NCI-H226 (cell line): Measurements from ENCODE around the gene CEBPA.
"Not testable (repeated sequence)": the region's sequence is repeated elsewhere in the genome, so short reads cannot be mapped to it uniquely, and the experiment has no call there.

ENCODE experiments used
- DNase-seq: peaks from one replicate; pipeline ENCODE4 v3.0.0-alpha.2; 2015

The CEBPA gene

DNA sequence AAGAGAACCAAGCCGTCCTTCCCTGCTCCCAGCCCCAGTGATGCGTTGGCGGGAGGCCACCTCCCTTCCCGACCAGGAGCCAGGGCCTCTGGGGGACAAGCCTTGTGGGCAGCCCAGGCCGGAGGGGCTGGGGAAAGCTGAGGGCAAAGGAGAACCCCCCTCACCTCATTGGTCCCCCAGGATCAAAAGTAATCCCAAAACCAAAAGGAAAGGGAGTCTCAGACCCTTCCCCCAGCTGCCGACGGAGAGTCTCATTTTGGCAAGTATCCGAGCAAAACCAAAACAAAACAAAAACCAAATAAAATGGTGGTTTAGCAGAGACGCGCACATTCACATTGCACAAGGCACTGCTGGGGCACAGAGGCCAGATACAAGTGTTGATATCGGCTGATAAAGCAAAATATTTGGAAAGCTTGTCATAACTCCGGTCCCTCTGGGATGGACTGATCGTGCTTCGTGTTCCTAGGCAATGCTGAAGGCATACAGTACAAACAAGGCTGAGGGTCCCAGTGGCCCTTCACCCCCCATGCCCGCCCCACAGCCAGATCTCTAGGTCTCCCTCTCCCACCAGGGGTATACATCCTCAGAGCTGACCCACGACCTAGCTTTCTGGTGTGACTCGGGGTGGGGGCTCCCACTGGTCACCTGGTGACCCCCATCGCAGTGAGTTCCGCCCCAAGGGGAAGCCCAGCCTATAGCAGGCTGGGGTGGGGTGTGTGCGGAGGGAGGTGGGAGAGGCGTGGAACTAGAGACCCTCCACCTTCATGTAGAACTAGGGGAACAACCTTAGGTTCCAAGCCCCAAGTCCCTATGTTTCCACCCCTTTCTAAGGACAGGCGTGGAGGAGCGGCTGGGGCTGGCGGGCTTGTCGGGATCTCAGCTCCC, 2.1 kb downstream of the CEBPA start:
- DNase-seq = no peak

DNA sequence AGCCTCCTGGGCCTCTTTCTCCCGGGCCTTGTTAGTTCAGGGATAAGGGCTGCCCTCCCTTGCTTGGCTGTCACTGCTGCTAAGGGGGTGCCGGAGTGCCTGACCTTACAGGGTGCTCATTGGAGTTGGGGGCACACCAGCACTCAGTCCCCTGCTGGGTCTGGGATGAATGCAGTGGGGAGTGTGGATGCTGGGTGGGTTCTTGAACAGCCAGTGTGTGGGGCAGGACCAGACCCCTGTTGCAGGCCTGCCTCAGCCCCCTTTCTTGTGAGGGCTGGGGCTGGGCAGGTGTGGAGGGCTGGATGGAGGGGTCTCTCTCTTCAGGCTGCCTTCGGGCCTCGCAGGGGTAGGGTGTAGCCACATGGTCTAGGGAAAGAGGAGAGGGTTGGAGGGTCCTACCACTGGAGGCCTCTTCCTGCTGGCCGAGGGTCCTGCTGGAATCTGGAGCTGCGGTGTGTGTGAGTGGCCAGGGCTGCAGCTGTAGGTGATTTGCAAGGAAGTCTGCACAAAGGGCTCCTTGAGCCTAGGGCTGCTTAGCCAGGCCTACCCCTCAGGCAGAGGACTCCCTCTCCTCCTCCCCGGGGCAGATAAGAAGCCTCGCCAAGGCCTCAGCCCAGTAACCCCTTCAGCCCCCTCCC, 3.2 kb downstream of the CEBPA start:
- no peak for DNase-seq

DNA sequence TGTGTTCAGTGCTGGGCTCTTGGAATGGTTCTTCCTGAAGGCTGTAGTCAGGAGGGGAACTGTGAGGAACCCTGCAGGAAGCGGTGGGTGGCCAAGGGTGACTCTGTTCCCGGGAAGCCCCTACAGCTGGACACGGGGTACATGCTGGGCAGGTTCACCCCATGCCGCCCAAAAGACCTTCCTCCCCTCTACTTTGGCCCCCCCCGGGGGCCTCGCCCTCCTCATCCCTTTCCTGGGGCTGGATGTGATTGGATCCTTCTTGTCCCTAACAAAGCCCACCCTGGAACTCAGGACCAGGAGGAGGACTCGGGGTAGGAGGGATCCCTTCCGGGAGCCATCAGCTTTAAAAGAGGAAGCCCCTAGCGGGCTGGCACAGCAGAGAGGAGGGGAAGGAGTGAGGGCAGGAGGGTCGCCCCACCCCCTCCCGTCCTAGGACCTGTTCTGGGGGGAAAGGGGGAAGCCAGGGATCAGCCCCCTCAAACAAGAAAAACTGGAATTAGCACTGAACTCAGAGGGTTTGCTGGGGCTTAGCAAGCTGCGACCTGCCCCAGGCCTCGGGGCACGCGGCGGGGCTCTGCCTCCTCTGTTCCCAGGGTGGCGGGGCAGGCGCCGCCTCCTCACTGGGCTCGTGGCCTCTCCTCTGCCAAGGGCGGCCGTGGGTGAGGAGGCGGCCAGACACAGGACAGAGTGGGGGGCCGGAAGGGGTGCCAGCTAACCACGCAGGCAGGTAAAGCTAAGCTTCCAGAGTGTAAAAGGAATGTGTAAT, 4.0 kb downstream of the CEBPA start:
- no peak for DNase-seq

DNA sequence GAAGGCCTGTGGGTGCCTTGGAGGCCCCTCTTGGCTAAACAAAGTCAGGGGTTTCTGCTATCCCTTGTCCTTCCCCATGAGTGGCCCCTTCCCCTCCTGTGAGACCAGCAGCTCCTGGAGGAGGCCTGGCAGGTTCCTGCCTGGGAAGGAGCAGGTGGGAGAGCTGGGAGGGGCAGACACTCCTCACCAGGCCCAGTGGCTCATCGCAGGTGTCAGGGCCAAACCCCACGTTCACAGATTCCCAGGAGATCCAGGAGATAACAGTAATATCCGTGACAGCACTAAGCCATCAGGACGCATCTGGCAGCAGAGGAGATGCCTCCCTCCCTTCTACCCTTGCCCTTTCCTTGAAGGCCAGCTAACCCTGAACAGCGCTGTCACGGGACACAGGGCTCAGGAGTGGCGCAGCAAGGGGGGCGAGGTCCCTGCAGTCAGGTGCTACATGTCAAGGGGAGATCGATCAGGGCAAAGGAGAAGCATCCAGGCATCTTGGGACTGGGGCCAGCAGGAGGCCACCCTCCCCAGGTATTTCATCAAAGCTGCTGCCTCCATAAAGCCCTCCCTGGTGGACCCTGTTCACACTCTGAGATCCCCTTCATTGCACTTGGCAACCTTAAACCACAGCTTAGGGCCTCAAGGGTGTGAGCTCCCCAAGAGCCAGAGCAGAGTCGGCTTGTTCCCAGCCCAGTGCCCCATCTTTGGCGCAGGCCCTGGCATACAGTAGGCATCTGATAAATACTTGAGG, 4.8 kb downstream of the CEBPA start:
- no peak for DNase-seq

- DNase-seq = no peak
Observed at GRCh38 chr19:33296488-33296971, 5.8 kb downstream of the CEBPA start.

DNA sequence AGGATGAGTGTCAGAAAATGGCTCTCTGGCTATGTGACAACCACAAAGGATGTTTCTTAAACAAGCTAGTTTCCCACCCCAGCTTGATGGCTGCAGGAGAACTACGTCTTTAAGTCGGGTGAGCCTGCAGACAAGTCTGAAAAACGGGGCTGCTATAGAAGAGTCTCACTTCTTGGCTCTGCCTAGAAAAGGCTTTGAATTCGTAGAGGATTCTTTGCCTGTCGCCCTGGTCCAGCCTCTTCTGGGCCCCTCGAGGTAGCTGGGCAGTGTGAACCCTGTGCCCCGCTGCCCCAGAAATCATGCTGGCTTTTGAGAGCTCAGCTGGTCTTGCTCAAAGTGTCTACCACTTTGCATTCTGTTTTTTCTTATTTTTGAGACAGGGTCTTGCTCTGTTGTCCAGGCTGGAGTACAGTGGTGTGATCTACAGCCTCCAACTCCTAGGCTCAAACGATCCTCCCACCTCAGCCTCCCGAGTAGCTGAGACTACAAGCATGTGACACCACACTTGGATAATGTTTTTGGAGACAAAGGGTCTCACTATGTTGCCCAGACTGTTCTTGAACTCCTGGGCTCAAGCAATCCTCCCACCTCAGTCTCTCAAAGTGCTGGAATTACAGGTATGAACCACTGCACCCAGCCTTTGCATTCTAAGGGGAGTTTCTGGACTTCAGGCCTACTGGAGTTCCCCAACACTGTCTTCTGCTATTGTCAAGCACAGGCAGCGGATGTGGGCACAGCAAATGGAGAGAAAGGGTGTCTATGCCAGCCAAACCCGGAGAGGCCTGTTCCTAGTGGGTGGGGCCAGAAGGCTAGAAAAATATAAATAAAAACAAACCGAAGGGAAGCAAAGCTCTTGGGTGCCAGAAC, 6.5 kb downstream of the CEBPA start:
- no peak for DNase-seq

DNA sequence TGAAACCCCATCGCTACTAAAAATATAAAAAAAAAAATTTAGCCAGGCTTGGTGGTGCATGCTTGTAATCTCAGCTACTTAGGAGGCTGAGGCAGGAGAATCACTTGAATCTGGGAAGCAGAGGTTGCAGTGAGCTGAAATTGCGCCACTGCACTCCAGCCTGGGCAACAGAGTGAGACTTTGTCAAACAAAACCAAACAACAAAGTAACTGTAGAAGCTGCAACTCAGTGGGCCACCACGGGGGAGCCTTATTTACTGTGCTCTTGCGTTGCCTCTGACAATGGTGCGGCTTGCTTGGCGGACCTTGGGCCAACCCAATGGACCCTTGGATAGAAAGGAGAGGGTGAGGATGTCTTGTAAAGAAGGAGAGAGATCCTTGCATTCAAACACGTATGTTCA, 7.3 kb downstream of the CEBPA start:
- not testable (repeated sequence) for DNase-seq

DNA sequence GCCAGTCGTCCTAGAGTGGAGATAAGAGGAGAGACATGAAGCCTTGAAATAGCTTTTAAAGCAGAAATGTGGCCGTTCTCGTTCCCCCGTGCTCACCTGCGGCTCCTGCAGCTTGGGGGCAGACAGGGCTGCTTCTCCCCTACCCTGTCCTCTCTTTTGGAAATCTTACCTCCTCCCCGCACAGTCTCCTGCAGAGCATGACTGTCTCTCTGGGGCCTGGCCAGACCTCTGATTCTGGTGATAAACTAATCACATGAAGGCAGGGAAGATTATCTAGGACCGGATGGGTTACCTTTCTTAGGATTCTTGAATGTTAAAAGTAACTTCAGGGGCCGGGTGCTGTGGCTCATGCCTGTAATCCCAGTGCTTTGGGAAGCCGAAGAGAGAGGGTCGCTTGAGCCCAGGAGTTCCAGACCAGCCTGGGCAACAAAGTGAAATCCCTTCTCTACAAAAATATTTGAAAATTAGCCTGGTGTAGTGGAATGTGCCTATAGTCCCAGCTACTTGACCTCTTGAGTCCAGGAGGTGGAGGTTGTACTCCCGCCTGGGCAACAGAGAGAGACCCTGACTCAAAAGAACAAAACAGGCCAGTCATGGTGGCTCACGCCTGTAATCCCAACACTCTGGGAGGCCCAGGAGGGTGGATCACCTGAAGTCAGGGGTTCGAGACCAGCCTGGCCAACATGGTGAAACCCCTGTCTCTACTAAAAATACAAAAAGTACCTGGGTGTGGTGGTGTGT, 8.1 kb downstream of the CEBPA start:
- no peak for DNase-seq

GRCh38 chr19:33293255-33294057, 8.9 kb downstream of the CEBPA start:
- DNase-seq = peak; percentile 11

- DNase-seq = no peak
Observed at GRCh38 chr19:33292595-33293254, 9.6 kb downstream of the CEBPA start.

GRCh38 chr19:33291623-33292534, 10.5 kb downstream of the CEBPA start:
- no peak for DNase-seq

DNA sequence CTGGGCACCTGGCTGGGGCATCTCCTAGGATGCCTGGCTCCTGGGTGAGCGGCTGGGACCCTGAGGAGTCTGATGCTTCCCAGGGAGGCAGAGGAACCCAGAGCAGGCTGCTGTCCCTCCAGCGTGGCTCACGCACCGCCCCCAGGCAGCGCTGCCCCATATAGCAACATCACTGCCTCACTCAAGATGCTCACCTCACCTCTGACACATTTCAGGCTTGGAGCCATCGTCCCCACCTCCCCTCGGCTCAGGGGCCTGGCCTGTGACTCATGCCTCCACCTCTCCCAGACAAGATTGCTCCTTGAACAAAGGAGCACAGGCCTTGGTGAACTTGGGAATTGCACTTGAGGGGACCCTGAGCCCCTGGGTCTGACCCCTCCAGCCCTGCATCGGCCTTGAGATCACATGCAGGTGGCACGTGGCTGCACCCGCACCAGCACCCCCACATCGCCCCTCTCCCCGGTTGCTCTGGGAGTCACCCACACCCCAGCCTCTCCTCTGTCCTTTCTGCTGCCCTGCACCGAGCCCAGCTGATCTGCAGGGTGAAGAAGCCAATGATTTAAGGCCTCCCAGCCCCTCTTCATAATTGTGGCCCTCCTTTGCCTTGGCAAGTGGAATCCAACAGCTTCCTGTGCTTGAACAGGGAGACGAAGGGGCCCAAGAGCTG, 11.2 kb downstream of the CEBPA start:
- DNase-seq = no peak

DNA sequence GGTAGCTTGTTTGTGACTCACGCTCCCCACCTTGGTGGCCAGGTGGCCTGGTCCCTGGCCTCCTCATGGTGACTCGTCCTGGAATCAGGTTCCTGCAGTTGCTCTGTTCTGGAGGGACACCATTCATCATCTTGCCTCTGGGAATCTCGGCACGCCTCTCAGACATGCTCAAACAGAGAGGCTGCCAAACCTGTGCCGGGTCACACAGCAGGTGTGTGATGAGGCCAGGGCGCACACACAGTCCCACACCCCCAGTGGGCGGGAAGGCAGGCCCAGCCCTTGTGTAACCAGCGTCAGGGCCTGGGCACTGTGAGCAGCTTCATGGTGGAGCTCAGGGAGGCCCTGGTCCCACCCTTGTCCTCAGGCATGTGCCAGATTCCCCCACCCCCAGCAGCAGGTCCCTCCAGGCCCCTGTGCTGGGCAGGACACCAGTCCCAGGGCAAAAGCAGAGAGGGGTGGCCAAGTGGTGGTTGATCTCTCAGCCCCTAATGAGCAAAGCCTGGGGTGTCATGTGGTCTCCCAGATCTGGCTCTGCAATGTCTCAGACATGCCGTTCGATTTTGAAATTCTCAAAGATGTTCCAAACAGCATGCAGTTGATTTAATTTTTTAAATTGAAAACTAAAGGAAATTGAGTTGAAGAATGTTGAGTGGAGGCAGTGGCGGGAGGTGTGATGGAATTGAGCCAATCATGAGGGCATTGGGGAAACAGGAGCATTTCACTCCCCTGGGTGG, 12.1 kb downstream of the CEBPA start:
- DNase-seq = no peak

GRCh38 chr19:33289261-33289660, 13.1 kb downstream of the CEBPA start:
- no peak for DNase-seq

GRCh38 chr19:33288666-33289065, 13.7 kb downstream of the CEBPA start:
- DNase-seq = no peak

DNA sequence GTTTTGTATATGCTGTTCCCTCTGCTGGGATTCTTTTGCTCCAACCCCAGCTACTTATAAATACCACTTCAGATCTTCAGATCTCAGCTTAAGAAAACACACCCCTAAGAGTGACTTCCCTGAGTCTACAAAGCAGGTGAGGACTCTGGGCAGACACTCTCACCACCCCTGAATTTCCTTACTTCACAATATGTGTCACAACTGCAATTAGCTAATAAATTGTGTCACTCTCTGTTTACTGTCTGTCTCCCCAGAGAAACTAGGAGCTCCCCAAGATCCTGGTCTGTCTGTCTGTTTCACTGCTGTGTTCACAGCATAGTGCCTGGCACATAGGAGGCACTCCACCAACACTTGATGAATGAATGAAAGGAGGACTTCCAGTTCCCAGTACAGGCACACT, 14.4 kb downstream of the CEBPA start:
- DNase-seq = no peak

- no peak for DNase-seq
Observed at GRCh38 chr19:33287438-33287837, 14.9 kb downstream of the CEBPA start.
